CD14-positive monocyte (primary cell): ENCODE data around the gene SPAG17. TPM values are rescaled to one million over a fixed set of nuclear protein-coding genes. Genes with fewer than 3 reads are reported as not detected.

ENCODE experiments used
- DNase-seq, 3 donors: peaks; one replicate each; pipeline ENCODE4 v3.0.0-alpha.2; 2011 to 2022
- H2AFZ ChIP-seq: 2 replicates; pipeline ENCODE4 v1.6.0; 2012; ENCODE audit warnings: mild to moderate bottlenecking, low read depth, low read length, inconsistent platforms; ENCODE audit not compliant: insufficient read depth, poor library complexity, severe bottlenecking
- H3K27ac ChIP-seq, 2 donors: 1 replicate in 1 of 2; 2 replicates in 1 of 2; pipeline ENCODE4 v1.5.1; 2012 to 2013; ENCODE audit warnings: low read length in 2 of 2, control low read depth in 1 of 2, inconsistent platforms in 1 of 2, low read depth in 1 of 2, mild to moderate bottlenecking in 1 of 2
- H3K27me3 ChIP-seq, 2 donors: one replicate each; pipeline versions ENCODE4 v1.6.0 to v1.6.1; 2011 to 2013; ENCODE audit warnings: low read length in 2 of 2; ENCODE audit not compliant: control insufficient read depth in 2 of 2, insufficient read depth in 2 of 2
- H3K36me3 ChIP-seq, 2 donors: replicated peaks in 1 of 2; 1 replicate in 1 of 2; 2 replicates in 1 of 2; pipeline versions ENCODE4 v1.5.1 to v1.6.1; 2012 to 2013; ENCODE audit warnings: low read length in 2 of 2, control low read depth in 1 of 2, inconsistent platforms in 1 of 2, mild to moderate bottlenecking in 1 of 2; ENCODE audit not compliant: insufficient read depth in 2 of 2, control insufficient read depth in 1 of 2
- H3K4me1 ChIP-seq, 2 donors: 1 replicate in 1 of 2; 2 replicates in 1 of 2; pipeline versions ENCODE4 v1.5.1 to v1.6.1; 2012 to 2013; ENCODE audit warnings: low read length in 2 of 2, control low read depth in 1 of 2, inconsistent platforms in 1 of 2, mild to moderate bottlenecking in 1 of 2, moderate library complexity in 1 of 2; ENCODE audit not compliant: insufficient read depth in 2 of 2, control insufficient read depth in 1 of 2
- H3K4me2 ChIP-seq: replicated peaks from 2 replicates; pipeline ENCODE3; 2012; ENCODE audit warnings: low read length, moderate library complexity, mild to moderate bottlenecking; ENCODE audit not compliant: poor library complexity, severe bottlenecking; ENCODE audit errors: extremely low read depth
- H3K4me3 ChIP-seq, 3 experiments: fragments of 200-600 bp in 1 of 3; sonication (generic) in 1 of 3; replicated peaks in 1 of 3; 1 replicate in 2 of 3; 2 replicates in 1 of 3; pipeline ENCODE4 v1.5.1; 2011 to 2013; ENCODE audit warnings: low read length in 3 of 3, mild to moderate bottlenecking in 3 of 3, control low read depth in 2 of 3, low read depth in 2 of 3, inconsistent platforms in 1 of 3, moderate library complexity in 1 of 3
- H3K79me2 ChIP-seq: 2 replicates; pipeline ENCODE4 v1.6.0; 2012; ENCODE audit warnings: mild to moderate bottlenecking, control low read depth, inconsistent platforms, low read length, moderate library complexity; ENCODE audit not compliant: insufficient read depth
- H3K9ac ChIP-seq: 2 replicates; pipeline ENCODE4 v1.6.0; 2017; ENCODE audit warnings: low read length, mild to moderate bottlenecking; ENCODE audit not compliant: insufficient read depth, poor library complexity, severe bottlenecking
- H3K9me3 ChIP-seq, 2 donors: replicated peaks in 1 of 2; 1 replicate in 1 of 2; 2 replicates in 1 of 2; pipeline versions ENCODE4 v1.5.1 to v1.6.1; 2012 to 2013; ENCODE audit warnings: low read length in 2 of 2, control low read depth in 1 of 2; ENCODE audit not compliant: control insufficient read depth in 1 of 2, insufficient read depth in 1 of 2
- H4K20me1 ChIP-seq: 2 replicates; pipeline ENCODE4 v1.6.0; 2012; ENCODE audit warnings: mild to moderate bottlenecking, low read length, control low read depth, moderate library complexity; ENCODE audit not compliant: insufficient read depth
- H3K27ac Mint-ChIP-seq, 7 donors: one replicate each; pipeline ENCODE4 v1.8.0; 2020; ENCODE audit warnings: mild to moderate bottlenecking in 7 of 7, mixed read lengths in 7 of 7, moderate library complexity in 6 of 7, inconsistent platforms in 2 of 7
- H3K27me3 Mint-ChIP-seq, 3 donors: one replicate each; pipeline ENCODE4 v1.8.0; 2021 to 2022; ENCODE audit warnings: low read depth in 3 of 3, mild to moderate bottlenecking in 3 of 3, mixed read lengths in 3 of 3, moderate library complexity in 3 of 3, inconsistent platforms in 1 of 3
- H3K36me3 Mint-ChIP-seq, 2 donors: one replicate each; pipeline ENCODE4 v1.8.0; 2020; ENCODE audit warnings: mixed read lengths in 2 of 2, inconsistent platforms in 1 of 2, mild to moderate bottlenecking in 1 of 2
- H3K4me1 Mint-ChIP-seq: one replicate; pipeline ENCODE4 v1.8.0; 2020; ENCODE audit warnings: mild to moderate bottlenecking, mixed read lengths
- H3K4me3 Mint-ChIP-seq, 2 donors: one replicate each; pipeline ENCODE4 v1.8.0; 2020; ENCODE audit warnings: mild to moderate bottlenecking in 2 of 2, mixed read lengths in 2 of 2, moderate library complexity in 1 of 2
- H3K9me3 Mint-ChIP-seq, 7 donors: one replicate each; pipeline ENCODE4 v1.8.0; 2020 to 2022; ENCODE audit warnings: mixed read lengths in 7 of 7, mild to moderate bottlenecking in 6 of 7, moderate library complexity in 6 of 7, inconsistent platforms in 2 of 7
- WGBS: methylation state at CpG from one replicate; pipeline ENCODE4 v1.1.5; 2013; ENCODE audit warnings: missing lambda C conversion rate; ENCODE audit not compliant: insufficient coverage; 5-methylcytosine and 5-hydroxymethylcytosine counted together
- intact Hi-C, 2 donors: fragments of 100-400 bp; cut with micrococcal nuclease; formaldehyde crosslinking; loops; one replicate each; pipeline versions ENCODE4 v1.15.0 to v1.15.1; 2023
- polyA plus RNA-seq, 3 donors: library from polyadenylated mRNA; depleted of rRNA in 1 of 3; unstranded in 2 of 3; stranded (reverse) in 1 of 3; fragments of 300-500 nt in 2 of 3; fragments of >200 nt in 1 of 3; fragmentation: Illumina TruSeq in 2 of 3; gene quantifications; 1 replicate in 2 of 3; 2 replicates in 1 of 3; pipeline ENCODE4 v1.2.3, GENCODE V29; 2012 to 2021
- TF ChIP-seq, protein P1 (sequence below): fragments of 200-600 bp; IDR thresholded peaks from one replicate; pipeline ENCODE4 v1.8.0; 2022; ENCODE audit warnings: antibody characterized with exemption, mild to moderate bottlenecking

SPAG17 gene
- polyA plus RNA-seq, 3 donors = 0.26 to 0.87 (median 0.68) TPM

GRCh38 chr1:118200836-118201235 lies 15.8 kb upstream of the SPAG17 start:
- H3K4me1 Mint-ChIP-seq = no peaks in the 10 kb centered on the region
- TF ChIP-seq, protein P1, sequence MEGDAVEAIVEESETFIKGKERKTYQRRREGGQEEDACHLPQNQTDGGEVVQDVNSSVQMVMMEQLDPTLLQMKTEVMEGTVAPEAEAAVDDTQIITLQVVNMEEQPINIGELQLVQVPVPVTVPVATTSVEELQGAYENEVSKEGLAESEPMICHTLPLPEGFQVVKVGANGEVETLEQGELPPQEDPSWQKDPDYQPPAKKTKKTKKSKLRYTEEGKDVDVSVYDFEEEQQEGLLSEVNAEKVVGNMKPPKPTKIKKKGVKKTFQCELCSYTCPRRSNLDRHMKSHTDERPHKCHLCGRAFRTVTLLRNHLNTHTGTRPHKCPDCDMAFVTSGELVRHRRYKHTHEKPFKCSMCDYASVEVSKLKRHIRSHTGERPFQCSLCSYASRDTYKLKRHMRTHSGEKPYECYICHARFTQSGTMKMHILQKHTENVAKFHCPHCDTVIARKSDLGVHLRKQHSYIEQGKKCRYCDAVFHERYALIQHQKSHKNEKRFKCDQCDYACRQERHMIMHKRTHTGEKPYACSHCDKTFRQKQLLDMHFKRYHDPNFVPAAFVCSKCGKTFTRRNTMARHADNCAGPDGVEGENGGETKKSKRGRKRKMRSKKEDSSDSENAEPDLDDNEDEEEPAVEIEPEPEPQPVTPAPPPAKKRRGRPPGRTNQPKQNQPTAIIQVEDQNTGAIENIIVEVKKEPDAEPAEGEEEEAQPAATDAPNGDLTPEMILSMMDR = no peak
- WGBS = no CpG with 5 or more reads among the region's 1 CpG
- Histone ChIP-seq H2AFZ (no peak overlapping the region), H3K27ac (no peak overlapping the region), H3K9me3 (no peaks in the 10 kb centered on the region), H3K27me3 (no peaks in the 10 kb centered on the region), H3K9ac (no peak overlapping the region), H3K36me3 (no peaks in the 10 kb centered on the region), H3K4me1 (no peaks in the 10 kb centered on the region), H4K20me1 (no peaks in the 10 kb centered on the region), H3K4me2 (no peak overlapping the region), H3K4me3 (no peak overlapping the region), H3K79me2 (no peaks in the 10 kb centered on the region)
- no peak overlapping the region for H3K4me3 Mint-ChIP-seq
- intact Hi-C loops = no loop called here
- H3K36me3 Mint-ChIP-seq = no peaks in the 10 kb centered on the region
- peaks cover 0 to 6% (median 0%) of the 10 kb centered on the region in 7 donors for H3K9me3 Mint-ChIP-seq
- no peak overlapping the region for H3K27ac Mint-ChIP-seq
- no peak for DNase-seq
- H3K27me3 Mint-ChIP-seq = peaks cover 0 to 2% (median 0%) of the 10 kb centered on the region in 3 donors

GRCh38 chr1:118190561-118190960 lies 5.5 kb upstream of the SPAG17 start:
- Mint-ChIP-seq H3K27me3 (peaks cover under 1 to 3% (median 3%) of the 10 kb centered on the region in 3 donors), H3K9me3 (peaks cover 0 to 14% (median 7%) of the 10 kb centered on the region in 7 donors), H3K27ac (no peak overlapping the region), H3K4me3 (no peak overlapping the region), H3K4me1 (peaks cover under 1% of the 10 kb centered on the region), H3K36me3 (no peaks in the 10 kb centered on the region)
- Histone ChIP-seq H3K27ac (no peak overlapping the region), H3K9ac (no peak overlapping the region), H3K4me1 (no peaks in the 10 kb centered on the region), H3K4me3 (no peak overlapping the region), H3K79me2 (no peaks in the 10 kb centered on the region), H3K9me3 (peaks cover 0 to 4% of the 10 kb centered on the region in 2 donors), H4K20me1 (no peaks in the 10 kb centered on the region), H3K4me2 (no peak overlapping the region), H2AFZ (no peak overlapping the region), H3K27me3 (no peaks in the 10 kb centered on the region), H3K36me3 (no peaks in the 10 kb centered on the region)
- no CpG with 5 or more reads among the region's 1 CpG for WGBS
- intact Hi-C loops = no loop called here
- TF ChIP-seq, protein P1 = no peak
- DNase-seq = no peak
